SK-N-SH treated with all-trans-retinoic acid at 6 μM for 48 hours (cell line): ENCODE data around the gene GUCA2B.

Experiments
- ATAC-seq: fragments of 200-7000 bp; cut with Tn5 transposase; 3 replicates; pipeline ENCODE4 v1.9.1; 2020; ENCODE audit warnings: mild to moderate bottlenecking, moderate library complexity
- BACH2 ChIP-seq: fragments of 250-450 bp; sonication (Bioruptor Pico); IDR thresholded peaks from 2 replicates; pipeline ENCODE4 v1.9.0; 2021; ENCODE audit warnings: mild to moderate bottlenecking, borderline replicate concordance
- ESRRG ChIP-seq: fragments of 250-450 bp; sonication (Bioruptor Pico); IDR thresholded peaks from 2 replicates; pipeline ENCODE4 v1.6.1; 2021; ENCODE audit warnings: mild to moderate bottlenecking
- GLIS3 ChIP-seq: fragments of 250-450 bp; sonication (Bioruptor Pico); IDR thresholded peaks from 2 replicates; pipeline ENCODE4 v1.5.0; 2020; ENCODE audit warnings: mild to moderate bottlenecking, moderate library complexity
- ISL1 ChIP-seq: fragments of 250-450 bp; sonication (Bioruptor Pico); IDR thresholded peaks from 2 replicates; pipeline ENCODE4 v2.1.2; 2022; ENCODE audit warnings: mild to moderate bottlenecking, moderate library complexity
- OSR1 ChIP-seq: fragments of 250-450 bp; sonication (Bioruptor Pico); IDR thresholded peaks from 2 replicates; pipeline ENCODE4 v1.8.0; 2022; ENCODE audit warnings: moderate library complexity, mild to moderate bottlenecking, inconsistent platforms
- PATZ1 ChIP-seq: fragments of 250-450 bp; sonication (Bioruptor Pico); IDR thresholded peaks from 2 replicates; pipeline ENCODE4 v1.8.0; 2020; ENCODE audit warnings: mild to moderate bottlenecking, moderate library complexity, borderline replicate concordance
- TCF4 ChIP-seq: fragments of 250-450 bp; sonication (Bioruptor Pico); IDR thresholded peaks from 2 replicates; pipeline ENCODE4 v1.8.0; 2021; ENCODE audit warnings: mild to moderate bottlenecking, moderate library complexity, borderline replicate concordance
- TOX ChIP-seq: fragments of 250-450 bp; sonication (Bioruptor Pico); IDR thresholded peaks from 2 replicates; pipeline ENCODE4 v1.8.0; 2021; ENCODE audit warnings: mild to moderate bottlenecking, moderate library complexity, borderline replicate concordance
- TSHZ2 ChIP-seq: fragments of 250-450 bp; sonication (Bioruptor Pico); IDR thresholded peaks from 2 replicates; pipeline ENCODE4 v1.5.0; 2020; ENCODE audit warnings: mild to moderate bottlenecking, moderate library complexity
- ZC3H10 ChIP-seq: fragments of 250-450 bp; sonication (Bioruptor Pico); IDR thresholded peaks from 2 replicates; pipeline ENCODE4 v1.5.1; 2021; ENCODE audit warnings: mild to moderate bottlenecking, moderate library complexity
- ZFP3 ChIP-seq: fragments of 250-450 bp; sonication (Bioruptor Pico); IDR thresholded peaks from 2 replicates; pipeline ENCODE4 v1.5.0; 2020; ENCODE audit warnings: mild to moderate bottlenecking, moderate library complexity
- ZFP30 ChIP-seq: fragments of 450-650 bp; formaldehyde crosslinking; IDR thresholded peaks from 2 replicates; pipeline ENCODE4 v1.5.0; 2022; ENCODE audit warnings: mild to moderate bottlenecking, moderate library complexity
- ZNF565 ChIP-seq: fragments of 450-650 bp; formaldehyde crosslinking; conservative IDR thresholded peaks from 2 replicates; pipeline ENCODE4 v1.5.0; 2020; ENCODE audit warnings: low read depth, mild to moderate bottlenecking, moderate library complexity
- ZNF8 ChIP-seq: fragments of 450-650 bp; formaldehyde crosslinking; IDR thresholded peaks from 2 replicates; pipeline ENCODE4 v1.5.0; 2020; ENCODE audit warnings: mild to moderate bottlenecking, moderate library complexity
- TF ChIP-seq, protein P1 (sequence below): fragments of 250-450 bp; sonication (Bioruptor Pico); IDR thresholded peaks from 2 replicates; pipeline ENCODE4 v1.5.1; 2020; ENCODE audit warnings: low read depth, mild to moderate bottlenecking, moderate library complexity
- TF ChIP-seq, protein P2 (sequence below): fragments of 250-450 bp; sonication (Bioruptor Pico); IDR thresholded peaks from 2 replicates; pipeline ENCODE4 v1.8.0; 2021; ENCODE audit warnings: low read depth, mild to moderate bottlenecking, moderate library complexity, borderline replicate concordance

GUCA2B gene

GRCh38 chr1:42143896-42144710, 9.1 kb upstream of the GUCA2B start:
- TF ChIP-seq ZNF8 (CRISPR knock-in tag) (no peak), ZNF565 (CRISPR knock-in tag) (no peak), PATZ1 (CRISPR knock-in tag) (no peak), TSHZ2 (no peak), ZFP30 (CRISPR knock-in tag) (no peak), TCF4 (no peak), BACH2 (CRISPR knock-in tag) (no peak), TOX (CRISPR knock-in tag) (no peak)
- TF ChIP-seq, all 23 proteins: peak for 0
- no peak for ATAC-seq

- TF ChIP-seq ISL1 (CRISPR knock-in tag) (no peak), BACH2 (CRISPR knock-in tag) (no peak), ZFP3 (no peak), TSHZ2 (no peak), ZNF8 (CRISPR knock-in tag) (no peak)
- TF ChIP-seq, protein P1, sequence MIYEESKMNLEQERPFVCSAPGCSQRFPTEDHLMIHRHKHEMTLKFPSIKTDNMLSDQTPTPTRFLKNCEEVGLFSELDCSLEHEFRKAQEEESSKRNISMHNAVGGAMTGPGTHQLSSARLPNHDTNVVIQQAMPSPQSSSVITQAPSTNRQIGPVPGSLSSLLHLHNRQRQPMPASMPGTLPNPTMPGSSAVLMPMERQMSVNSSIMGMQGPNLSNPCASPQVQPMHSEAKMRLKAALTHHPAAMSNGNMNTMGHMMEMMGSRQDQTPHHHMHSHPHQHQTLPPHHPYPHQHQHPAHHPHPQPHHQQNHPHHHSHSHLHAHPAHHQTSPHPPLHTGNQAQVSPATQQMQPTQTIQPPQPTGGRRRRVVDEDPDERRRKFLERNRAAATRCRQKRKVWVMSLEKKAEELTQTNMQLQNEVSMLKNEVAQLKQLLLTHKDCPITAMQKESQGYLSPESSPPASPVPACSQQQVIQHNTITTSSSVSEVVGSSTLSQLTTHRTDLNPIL (CRISPR knock-in tag), result no peak
- ATAC-seq, result no peak
Observed at GRCh38 chr1:42144711-42145388, 8.4 kb upstream of the GUCA2B start.

- ATAC-seq, result no peak
- TF ChIP-seq GLIS3 (CRISPR knock-in tag) (no peak), OSR1 (CRISPR knock-in tag) (no peak), ZNF565 (CRISPR knock-in tag) (no peak)
- TF ChIP-seq, protein P1 (CRISPR knock-in tag), result no peak
Observed at GRCh38 chr1:42145389-42145716, 7.9 kb upstream of the GUCA2B start.

GRCh38 chr1:42145764-42146625, 7.2 kb upstream of the GUCA2B start:
- ATAC-seq, result no peak
- TF ChIP-seq ZC3H10 (no peak), ZNF8 (CRISPR knock-in tag) (no peak), TOX (CRISPR knock-in tag) (no peak), ESRRG (CRISPR knock-in tag) (no peak), ZNF565 (CRISPR knock-in tag) (no peak)
- TF ChIP-seq, protein P1 (CRISPR knock-in tag), result no peak
- TF ChIP-seq, protein P2, sequence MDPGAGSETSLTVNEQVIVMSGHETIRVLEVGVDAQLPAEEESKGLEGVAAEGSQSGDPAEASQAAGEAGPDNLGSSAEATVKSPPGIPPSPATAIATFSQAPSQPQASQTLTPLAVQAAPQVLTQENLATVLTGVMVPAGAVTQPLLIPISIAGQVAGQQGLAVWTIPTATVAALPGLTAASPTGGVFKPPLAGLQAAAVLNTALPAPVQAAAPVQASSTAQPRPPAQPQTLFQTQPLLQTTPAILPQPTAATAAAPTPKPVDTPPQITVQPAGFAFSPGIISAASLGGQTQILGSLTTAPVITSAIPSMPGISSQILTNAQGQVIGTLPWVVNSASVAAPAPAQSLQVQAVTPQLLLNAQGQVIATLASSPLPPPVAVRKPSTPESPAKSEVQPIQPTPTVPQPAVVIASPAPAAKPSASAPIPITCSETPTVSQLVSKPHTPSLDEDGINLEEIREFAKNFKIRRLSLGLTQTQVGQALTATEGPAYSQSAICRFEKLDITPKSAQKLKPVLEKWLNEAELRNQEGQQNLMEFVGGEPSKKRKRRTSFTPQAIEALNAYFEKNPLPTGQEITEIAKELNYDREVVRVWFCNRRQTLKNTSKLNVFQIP, result no peak
